22Rv1 (cell line): Measurements from ENCODE around the gene RASSF10.

Experiments used
- ZFX ChIP-seq: fragments of 450-650 bp; IDR thresholded peaks from 2 replicates; pipeline ENCODE4 v1.6.1; 2017; ENCODE audit warnings: antibody characterized with exemption, borderline replicate concordance
- TF ChIP-seq, protein P1 (sequence below): fragments of 450-650 bp; IDR thresholded peaks from 2 replicates; pipeline ENCODE4 v1.5.1; 2017; ENCODE audit warnings: mild to moderate bottlenecking

DNA sequence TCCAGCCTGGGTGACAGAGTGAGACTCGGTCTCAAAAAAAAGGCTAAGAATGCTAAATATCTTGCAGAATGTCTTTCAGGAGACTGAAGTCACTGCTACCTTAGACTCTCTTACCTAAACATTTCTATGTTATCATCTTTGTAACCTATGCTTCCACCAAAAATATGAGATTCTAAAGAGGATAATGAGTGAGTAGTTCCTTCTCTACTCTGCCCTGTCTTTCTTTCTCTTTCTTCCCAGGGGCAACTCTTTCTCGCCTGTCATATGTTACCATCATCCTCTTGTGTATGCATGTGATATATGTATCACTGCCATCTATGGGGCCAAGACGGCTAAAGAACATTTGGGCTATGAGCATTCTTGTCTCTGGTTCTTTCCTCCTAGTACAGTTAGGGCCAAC, 9.0 kb upstream of the RASSF10 start:
- TF ChIP-seq, protein P1, sequence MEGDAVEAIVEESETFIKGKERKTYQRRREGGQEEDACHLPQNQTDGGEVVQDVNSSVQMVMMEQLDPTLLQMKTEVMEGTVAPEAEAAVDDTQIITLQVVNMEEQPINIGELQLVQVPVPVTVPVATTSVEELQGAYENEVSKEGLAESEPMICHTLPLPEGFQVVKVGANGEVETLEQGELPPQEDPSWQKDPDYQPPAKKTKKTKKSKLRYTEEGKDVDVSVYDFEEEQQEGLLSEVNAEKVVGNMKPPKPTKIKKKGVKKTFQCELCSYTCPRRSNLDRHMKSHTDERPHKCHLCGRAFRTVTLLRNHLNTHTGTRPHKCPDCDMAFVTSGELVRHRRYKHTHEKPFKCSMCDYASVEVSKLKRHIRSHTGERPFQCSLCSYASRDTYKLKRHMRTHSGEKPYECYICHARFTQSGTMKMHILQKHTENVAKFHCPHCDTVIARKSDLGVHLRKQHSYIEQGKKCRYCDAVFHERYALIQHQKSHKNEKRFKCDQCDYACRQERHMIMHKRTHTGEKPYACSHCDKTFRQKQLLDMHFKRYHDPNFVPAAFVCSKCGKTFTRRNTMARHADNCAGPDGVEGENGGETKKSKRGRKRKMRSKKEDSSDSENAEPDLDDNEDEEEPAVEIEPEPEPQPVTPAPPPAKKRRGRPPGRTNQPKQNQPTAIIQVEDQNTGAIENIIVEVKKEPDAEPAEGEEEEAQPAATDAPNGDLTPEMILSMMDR = no peak
- no peak for TF ChIP-seq ZFX
